Activated naive CD8-positive, alpha-beta T cell treated with anti-CD3 and anti-CD28 coated beads, Interleukin-2, amount 10 ng/mL, durations not matched to agents 7 days and 5 days (primary cell): ENCODE results near the gene ITGAX. TPM values are rescaled to one million over a fixed set of nuclear protein-coding genes. Genes with fewer than 3 reads are reported as not detected.
"Not testable (repeated sequence)": the region's sequence is repeated elsewhere in the genome, so short reads cannot be mapped to it uniquely, and the experiment has no call there.

ENCODE experiments used
- ATAC-seq: fragments of 150-1000 bp; cut with Tn5 transposase; one replicate; pipeline ENCODE4 v1.10.0; 2021; ENCODE audit warnings: low read depth, moderate library complexity
- POLR2A ChIA-PET: fragments of 350-600 bp; sonication (Branson Sonifier 250); formaldehyde crosslinking; loops from one replicate; lab custom pipeline; 2021; ENCODE audit warnings: antibody characterized with exemption; lab: Charles Lee
- DNase-seq: peaks from one replicate; pipeline ENCODE4 v3.0.0; 2021
- H3K27ac Mint-ChIP-seq: one replicate; pipeline ENCODE4 v1.8.0; 2022; ENCODE audit warnings: mild to moderate bottlenecking, mixed read lengths
- H3K27me3 Mint-ChIP-seq: one replicate; pipeline ENCODE4 v1.8.0; 2022; ENCODE audit warnings: mild to moderate bottlenecking, moderate library complexity, mixed read lengths
- H3K36me3 Mint-ChIP-seq: one replicate; pipeline ENCODE4 v1.8.0; 2021; ENCODE audit warnings: mild to moderate bottlenecking, mixed read lengths
- H3K4me1 Mint-ChIP-seq: one replicate; pipeline ENCODE4 v1.8.0; 2021; ENCODE audit warnings: mixed read lengths
- H3K4me3 Mint-ChIP-seq: one replicate; pipeline ENCODE4 v1.8.0; 2022; ENCODE audit warnings: mild to moderate bottlenecking, moderate library complexity, mixed read lengths
- H3K9me3 Mint-ChIP-seq: one replicate; pipeline ENCODE4 v1.8.0; 2021; ENCODE audit warnings: mixed read lengths
- total RNA-seq, 2 experiments: library from RNA; stranded (reverse); gene quantifications; one replicate each; pipeline ENCODE4 v1.2.3, GENCODE V29; 2021

Gene ITGAX
- total RNA-seq: 10 to 100 TPM; 26.4 to 26.7 TPM

DNA sequence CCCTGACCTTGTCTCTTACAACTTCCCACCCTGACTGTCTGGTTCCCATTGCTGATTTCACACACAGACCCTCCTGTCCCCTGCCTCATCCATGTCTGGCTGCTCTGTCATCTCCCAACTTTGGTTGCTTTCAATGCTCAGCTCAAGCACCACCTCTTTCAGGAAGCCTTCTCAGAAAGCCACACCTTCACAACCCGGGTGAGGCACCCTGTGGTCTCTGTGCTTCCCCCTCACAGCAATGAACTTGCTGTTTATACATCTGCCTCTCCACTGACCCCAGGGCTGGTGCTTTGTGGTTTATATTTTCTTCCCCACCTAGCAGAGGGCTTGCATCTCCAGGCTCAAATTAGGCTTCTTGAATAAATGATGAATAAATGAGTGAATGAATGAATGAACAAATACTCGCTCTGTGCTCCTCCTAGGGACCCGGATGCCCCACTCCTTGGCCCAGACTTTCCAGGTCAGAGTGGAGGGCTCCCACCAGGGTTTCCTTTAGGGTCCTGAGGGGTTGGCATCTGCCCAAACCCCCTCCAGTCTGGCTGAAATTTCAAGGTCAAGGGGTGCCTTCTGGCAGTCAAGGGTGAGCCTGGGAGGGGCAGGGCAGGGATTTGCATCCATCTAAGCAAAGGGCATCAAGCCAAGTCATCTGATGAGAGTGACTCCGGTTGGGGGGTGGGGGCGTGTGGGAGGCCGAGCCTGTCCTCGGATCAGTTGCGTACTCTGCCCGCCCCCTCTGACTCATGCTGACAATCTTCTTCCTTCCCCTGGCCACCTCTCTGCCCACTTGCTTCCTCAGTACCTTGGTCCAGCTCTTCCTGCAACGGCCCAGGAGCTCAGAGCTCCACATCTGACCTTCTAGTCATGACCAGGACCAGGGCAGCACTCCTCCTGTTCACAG lies at the start of gene ITGAX:
TSS of gene ITGAX (plus strand) at position 783 of the 898 bp plus-strand sequence. CDS start at position 862, 79 bp downstream.
- Mint-ChIP-seq H3K9me3 (no peaks in the 10 kb centered on the region), H3K36me3 (peaks cover 7% of the 10 kb centered on the region), H3K4me1 (peaks cover 57% of the 10 kb centered on the region), H3K27me3 (no peaks in the 10 kb centered on the region), H3K27ac (peak within 1 kb of the TSS; percentile 98), H3K4me3 (peak within 1 kb of the TSS; percentile 83)
- peak; percentile 61 for DNase-seq
- ATAC-seq: peak; percentile 85
- POLR2A ChIA-PET: interaction anchor here (0.6 to 1.7 kb wide), 9 partner anchors 9 to 370 kb away, joined by 3 to 6 read pairs (median 3); partner anchors contain the start of genes FUS and PYCARD

DNA sequence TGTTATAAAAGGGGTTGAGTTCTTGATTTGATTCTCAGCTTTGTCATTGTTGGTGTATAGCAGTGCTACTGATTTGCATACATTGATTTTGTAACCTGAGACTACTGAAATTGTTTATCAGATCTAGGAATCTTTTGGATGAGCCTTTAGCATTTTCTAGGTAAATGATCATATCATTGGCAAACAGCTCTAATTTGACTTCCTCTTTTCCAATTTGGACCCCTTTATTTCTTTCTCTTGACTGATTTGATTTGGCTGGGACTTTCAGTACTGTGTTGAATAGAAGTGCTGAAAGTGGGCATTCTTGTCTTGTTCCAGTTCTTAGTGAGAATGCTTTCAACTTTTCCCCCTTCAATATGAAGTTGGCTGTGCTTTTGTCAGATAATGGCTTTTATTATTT lies 49.8 kb upstream of the ITGAX start:
- DNase-seq: no peak
- H3K4me1 Mint-ChIP-seq: peaks cover 3% of the 10 kb centered on the region
- no peak overlapping the region for H3K4me3 Mint-ChIP-seq
- ATAC-seq: no peak
- POLR2A ChIA-PET: interaction anchor here (0.6 kb wide), 1 partner anchor 107 kb away, joined by 3 read pairs; no protein-coding TSS in a partner anchor
- peaks cover 44% of the 10 kb centered on the region for H3K27me3 Mint-ChIP-seq
- peaks cover 3% of the 10 kb centered on the region for H3K36me3 Mint-ChIP-seq
- H3K27ac Mint-ChIP-seq: no peak overlapping the region
- no peaks in the 10 kb centered on the region for H3K9me3 Mint-ChIP-seq

DNA sequence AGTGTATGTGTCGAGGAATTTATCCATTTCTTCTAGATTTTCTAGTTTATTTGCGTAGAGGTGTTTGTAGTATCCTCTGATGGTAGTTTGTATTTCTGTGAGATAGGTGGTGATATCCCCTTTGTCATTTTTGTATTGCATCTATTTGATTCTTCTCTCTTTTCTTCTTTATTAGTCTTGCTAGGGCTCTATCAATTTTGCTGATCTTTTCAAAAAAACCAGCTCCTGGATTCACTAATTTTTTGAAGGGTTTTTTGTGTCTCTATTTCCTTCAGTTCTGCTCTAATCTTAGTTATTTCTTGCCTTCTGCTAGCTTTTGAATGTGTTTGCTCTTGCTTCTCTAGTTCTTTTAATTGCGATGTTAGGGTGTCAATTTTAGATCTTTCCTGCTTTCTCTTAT lies 46.6 kb upstream of the ITGAX start:
- H3K36me3 Mint-ChIP-seq, POLR2A ChIA-PET, ATAC-seq, H3K27ac Mint-ChIP-seq, H3K4me1 Mint-ChIP-seq, H3K9me3 Mint-ChIP-seq, DNase-seq, H3K4me3 Mint-ChIP-seq: not testable (repeated sequence)
- peaks cover 36% of the 10 kb centered on the region for H3K27me3 Mint-ChIP-seq

- no peaks in the 10 kb centered on the region for H3K4me1 Mint-ChIP-seq
- no peak overlapping the region for H3K27ac Mint-ChIP-seq
- no peak overlapping the region for H3K4me3 Mint-ChIP-seq
- POLR2A ChIA-PET: no interaction called here
- DNase-seq (no peak), ATAC-seq (no peak)
- peaks cover 15% of the 10 kb centered on the region for H3K27me3 Mint-ChIP-seq
- peaks cover 30% of the 10 kb centered on the region for H3K36me3 Mint-ChIP-seq
- peaks cover 18% of the 10 kb centered on the region for H3K9me3 Mint-ChIP-seq
Measured at GRCh38 chr16:31322500-31322899, 32.5 kb upstream of the ITGAX start.

- POLR2A ChIA-PET: no interaction called here
- ATAC-seq (no peak), DNase-seq (no peak)
- H3K4me1 Mint-ChIP-seq: peaks cover 10% of the 10 kb centered on the region
- H3K27me3 Mint-ChIP-seq: peaks cover 7% of the 10 kb centered on the region
- H3K27ac Mint-ChIP-seq: peak overlapping the region; percentile 53
- H3K4me3 Mint-ChIP-seq: no peak overlapping the region
- H3K9me3 Mint-ChIP-seq: peaks cover 14% of the 10 kb centered on the region
- H3K36me3 Mint-ChIP-seq: peaks cover 33% of the 10 kb centered on the region
Measured at GRCh38 chr16:31323959-31324629, 30.9 kb upstream of the ITGAX start.

GRCh38 chr16:31325171-31325570 lies 29.8 kb upstream of the ITGAX start:
- DNase-seq: no peak
- Mint-ChIP-seq H3K4me3 (no peak overlapping the region), H3K27ac (peak overlapping the region; percentile 19), H3K27me3 (peaks cover 7% of the 10 kb centered on the region), H3K4me1 (peaks cover 10% of the 10 kb centered on the region), H3K36me3 (peaks cover 33% of the 10 kb centered on the region), H3K9me3 (peaks cover 14% of the 10 kb centered on the region)
- POLR2A ChIA-PET: no interaction called here
- ATAC-seq: no peak

DNA sequence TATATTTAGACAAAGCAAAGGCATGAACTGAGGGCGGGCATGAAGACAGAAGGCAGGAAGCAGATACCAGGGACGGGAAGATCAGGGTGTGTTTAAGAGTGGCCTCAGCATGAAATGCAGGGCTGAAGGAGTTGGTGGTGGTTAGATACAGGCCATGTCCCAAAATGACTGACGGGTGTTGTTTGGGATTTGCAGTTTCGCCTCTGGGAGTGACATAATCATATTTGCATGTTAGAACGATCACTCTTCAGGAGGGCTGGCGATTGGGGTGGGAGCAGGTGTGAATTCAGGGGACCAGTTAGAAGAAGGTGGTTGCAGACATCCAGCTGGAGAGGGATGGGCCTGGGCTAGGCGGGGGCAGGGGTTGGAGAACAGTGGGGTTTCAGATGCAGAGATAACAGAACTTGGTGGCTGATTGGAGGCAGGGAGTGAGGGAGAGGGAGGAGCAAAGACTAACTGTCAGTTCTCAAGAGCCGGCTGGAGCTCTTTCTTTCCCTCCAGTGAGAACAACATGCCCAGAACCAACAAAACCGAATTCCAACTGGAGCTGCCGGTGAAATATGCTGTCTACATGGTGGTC lies 27.2 kb upstream of the ITGAX start:
- Mint-ChIP-seq H3K27ac (no peak overlapping the region), H3K36me3 (peaks cover 15% of the 10 kb centered on the region), H3K4me1 (peaks cover 18% of the 10 kb centered on the region), H3K27me3 (peaks cover 3% of the 10 kb centered on the region), H3K9me3 (peaks cover 2% of the 10 kb centered on the region), H3K4me3 (no peak overlapping the region)
- ATAC-seq: no peak
- POLR2A ChIA-PET: interaction anchor here (0.6 kb wide), 1 partner anchor 126 kb away, joined by 3 read pairs; no protein-coding TSS in a partner anchor
- no peak for DNase-seq

GRCh38 chr16:31328322-31329052 lies 26.5 kb upstream of the ITGAX start:
- POLR2A ChIA-PET: no interaction called here

DNA sequence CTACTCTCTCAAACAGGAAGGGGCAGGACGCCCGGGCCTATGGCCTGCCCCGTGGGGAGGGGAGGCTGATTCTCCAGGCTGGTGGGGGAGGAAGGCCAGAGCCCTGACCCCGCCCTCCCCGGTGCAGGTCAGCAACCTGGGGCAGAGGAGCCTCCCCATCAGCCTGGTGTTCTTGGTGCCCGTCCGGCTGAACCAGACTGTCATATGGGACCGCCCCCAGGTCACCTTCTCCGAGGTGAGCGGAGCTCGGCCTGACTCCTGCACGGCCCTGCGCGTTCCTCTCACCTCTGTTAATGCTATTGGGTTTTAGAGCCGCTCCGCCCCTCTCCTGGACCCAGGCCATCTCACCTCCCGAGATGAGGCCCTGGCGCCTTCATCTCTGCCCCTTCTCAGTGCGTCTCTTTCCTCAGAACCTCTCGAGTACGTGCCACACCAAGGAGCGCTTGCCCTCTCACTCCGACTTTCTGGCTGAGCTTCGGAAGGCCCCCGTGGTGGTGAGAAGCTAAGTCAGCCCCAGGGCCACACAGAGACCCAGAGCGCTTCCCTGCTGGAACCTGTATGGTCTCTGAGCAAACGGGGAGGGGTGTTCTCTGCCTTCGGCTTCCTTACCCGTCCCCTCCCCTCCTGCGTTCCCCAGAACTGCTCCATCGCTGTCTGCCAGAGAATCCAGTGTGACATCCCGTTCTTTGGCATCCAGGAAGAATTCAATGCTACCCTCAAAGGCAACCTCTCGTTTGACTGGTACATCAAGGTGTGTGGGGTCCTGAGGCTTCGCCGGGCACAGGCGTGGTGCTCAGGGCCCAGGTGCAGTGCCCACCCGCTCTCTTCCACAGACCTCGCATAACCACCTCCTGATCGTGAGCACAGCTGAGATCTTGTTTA lies 25.1 kb upstream of the ITGAX start:
- no peak for ATAC-seq
- no peak for DNase-seq
- POLR2A ChIA-PET: no interaction called here
- peak overlapping the region; percentile 89 for H3K27ac Mint-ChIP-seq
- peaks cover 13% of the 10 kb centered on the region for H3K36me3 Mint-ChIP-seq
- H3K4me1 Mint-ChIP-seq: peaks cover 27% of the 10 kb centered on the region
- H3K9me3 Mint-ChIP-seq: no peaks in the 10 kb centered on the region
- peak overlapping the region; percentile 85 for H3K4me3 Mint-ChIP-seq
- H3K27me3 Mint-ChIP-seq: peaks cover 5% of the 10 kb centered on the region

More at GRCh38 chr16:31328322-31329052, 26.5 kb upstream of the ITGAX start:
- ATAC-seq (no peak), DNase-seq (no peak)
- Mint-ChIP-seq H3K36me3 (peaks cover 13% of the 10 kb centered on the region), H3K27ac (peak overlapping the region; percentile 14), H3K4me1 (peaks cover 19% of the 10 kb centered on the region), H3K9me3 (no peaks in the 10 kb centered on the region), H3K27me3 (peaks cover 3% of the 10 kb centered on the region), H3K4me3 (peak overlapping the region; percentile 8)

- peak overlapping the region; percentile 89 for H3K27ac Mint-ChIP-seq
- H3K4me3 Mint-ChIP-seq: peak overlapping the region; percentile 85
- POLR2A ChIA-PET: interaction anchor here (0.6 to 1.5 kb wide), 3 partner anchors 76 to 150 kb away, joined by 4 to 5 read pairs (median 4); partner anchors contain the start of genes ARMC5 and FUS
- H3K4me1 Mint-ChIP-seq: peaks cover 27% of the 10 kb centered on the region
- H3K27me3 Mint-ChIP-seq: peaks cover 3% of the 10 kb centered on the region
- no peak for ATAC-seq
- H3K9me3 Mint-ChIP-seq: no peaks in the 10 kb centered on the region
- no peak for DNase-seq
- peaks cover 9% of the 10 kb centered on the region for H3K36me3 Mint-ChIP-seq
Measured at GRCh38 chr16:31330553-31330890, 24.5 kb upstream of the ITGAX start.

GRCh38 chr16:31331141-31331764 lies 23.7 kb upstream of the ITGAX start:
- Mint-ChIP-seq H3K36me3 (peaks cover 7% of the 10 kb centered on the region), H3K4me1 (peaks cover 27% of the 10 kb centered on the region), H3K27me3 (peaks cover 4% of the 10 kb centered on the region), H3K4me3 (peak overlapping the region; percentile 85), H3K9me3 (no peaks in the 10 kb centered on the region), H3K27ac (peak overlapping the region; percentile 89)
- POLR2A ChIA-PET: interaction anchor here (0.6 to 3.1 kb wide), 6 partner anchors 76 to 189 kb away, joined by 4 to 16 read pairs (median 4); partner anchors contain the start of genes ARMC5, FUS, PYCARD and PYDC1
- ATAC-seq (peak; percentile 70), DNase-seq (peak; percentile 59)
